Fibroblast of lung (primary cell): Measurements from ENCODE around the gene U2AF2. TPM values are rescaled to one million over a fixed set of nuclear protein-coding genes. Genes with fewer than 3 reads are reported as not detected.

Experiments used
- DNase-seq, 2 donors: peaks; one replicate each; pipeline versions ENCODE4 v3.0.0 to v3.0.0-alpha.2; 2010; ENCODE audit warnings: low read depth in 2 of 2
- H2AFZ ChIP-seq: 2 replicates; pipeline ENCODE4 v1.5.1; 2012; ENCODE audit warnings: low read length, control low read depth, inconsistent platforms
- H3K27ac ChIP-seq: 2 replicates; pipeline ENCODE4 v1.5.1; 2011; ENCODE audit warnings: low read length, control low read depth; ENCODE audit not compliant: insufficient read depth
- H3K27me3 ChIP-seq: 2 replicates; pipeline ENCODE4 v1.5.1; 2011; ENCODE audit warnings: mild to moderate bottlenecking, low read length; ENCODE audit not compliant: control insufficient read depth, insufficient read depth
- H3K36me3 ChIP-seq: 2 replicates; pipeline ENCODE4 v1.5.1; 2011; ENCODE audit warnings: low read length; ENCODE audit not compliant: control insufficient read depth, insufficient read depth
- H3K4me1 ChIP-seq: 2 replicates; pipeline ENCODE4 v1.5.1; 2011; ENCODE audit warnings: low read length; ENCODE audit not compliant: control insufficient read depth, insufficient read depth; ENCODE audit errors: extremely low read depth
- H3K4me2 ChIP-seq: 2 replicates; pipeline ENCODE4 v1.5.1; 2011; ENCODE audit warnings: low read length, control low read depth; ENCODE audit not compliant: insufficient read depth; ENCODE audit errors: extremely low read depth
- H3K4me3 ChIP-seq, 4 experiments: fragments of 200-600 bp in 1 of 4; sonication (generic) in 1 of 4; replicated peaks in 1 of 4; 2 replicates each; pipeline ENCODE4 v1.5.1; 2011 to 2016; ENCODE audit warnings: low read length in 4 of 4, low read depth in 3 of 4, mild to moderate bottlenecking in 3 of 4, control low read depth in 2 of 4, inconsistent platforms in 1 of 4, mixed read lengths in 1 of 4; ENCODE audit not compliant: insufficient read depth in 1 of 4; ENCODE audit errors: control extremely low read depth in 1 of 4
- H3K79me2 ChIP-seq: 2 replicates; pipeline ENCODE4 v1.5.1; 2012; ENCODE audit warnings: mild to moderate bottlenecking, low read length, inconsistent platforms; ENCODE audit not compliant: control insufficient read depth, insufficient read depth
- H3K9ac ChIP-seq: 2 replicates; pipeline ENCODE4 v1.5.1; 2011; ENCODE audit warnings: mild to moderate bottlenecking, low read length, control low read depth; ENCODE audit not compliant: insufficient read depth
- H3K9me3 ChIP-seq: 2 replicates; pipeline ENCODE4 v1.5.1; 2012; ENCODE audit warnings: low read depth, low read length; ENCODE audit not compliant: control insufficient read depth, insufficient read depth
- H4K20me1 ChIP-seq: 2 replicates; pipeline ENCODE4 v1.5.1; 2011; ENCODE audit warnings: low read length; ENCODE audit not compliant: control insufficient read depth, insufficient read depth; ENCODE audit errors: extremely low read depth
- CTCF ChIP-seq, 2 donors: IDR thresholded peaks in 1 of 2; conservative IDR thresholded peaks in 1 of 2; 1 replicate in 1 of 2; 2 replicates in 1 of 2; pipeline ENCODE4 v1.5.1; 2011 to 2012; ENCODE audit warnings: low read length in 2 of 2, control low read depth in 1 of 2, inconsistent platforms in 1 of 2, low read depth in 1 of 2, mild to moderate bottlenecking in 1 of 2
- EZH2 ChIP-seq: IDR thresholded peaks from 2 replicates; pipeline ENCODE4 v1.5.1; 2012; ENCODE audit warnings: low read length, control low read depth, mild to moderate bottlenecking; ENCODE audit errors: missing control alignments
- polyA plus RNA-seq, 2 donors: library from polyadenylated mRNA; depleted of rRNA in 1 of 2; stranded (reverse) in 1 of 2; unstranded in 1 of 2; fragments of >200 nt; gene quantifications; 2 replicates each; pipeline ENCODE4 v1.2.1, GENCODE V29; 2011 to 2012; ENCODE audit warnings: missing spikeins in 1 of 2
- total RNA-seq: library from RNA; depleted of rRNA; stranded (reverse); fragments of >200 nt; gene quantifications from 2 replicates; pipeline ENCODE4 v1.2.1, GENCODE V29; 2014

U2AF2 gene
- total and polyA plus RNA-seq, 2 donors (not counting 1 experiment from before 2014, with no cell fraction given), result 53.5 to 84.1 TPM

DNA sequence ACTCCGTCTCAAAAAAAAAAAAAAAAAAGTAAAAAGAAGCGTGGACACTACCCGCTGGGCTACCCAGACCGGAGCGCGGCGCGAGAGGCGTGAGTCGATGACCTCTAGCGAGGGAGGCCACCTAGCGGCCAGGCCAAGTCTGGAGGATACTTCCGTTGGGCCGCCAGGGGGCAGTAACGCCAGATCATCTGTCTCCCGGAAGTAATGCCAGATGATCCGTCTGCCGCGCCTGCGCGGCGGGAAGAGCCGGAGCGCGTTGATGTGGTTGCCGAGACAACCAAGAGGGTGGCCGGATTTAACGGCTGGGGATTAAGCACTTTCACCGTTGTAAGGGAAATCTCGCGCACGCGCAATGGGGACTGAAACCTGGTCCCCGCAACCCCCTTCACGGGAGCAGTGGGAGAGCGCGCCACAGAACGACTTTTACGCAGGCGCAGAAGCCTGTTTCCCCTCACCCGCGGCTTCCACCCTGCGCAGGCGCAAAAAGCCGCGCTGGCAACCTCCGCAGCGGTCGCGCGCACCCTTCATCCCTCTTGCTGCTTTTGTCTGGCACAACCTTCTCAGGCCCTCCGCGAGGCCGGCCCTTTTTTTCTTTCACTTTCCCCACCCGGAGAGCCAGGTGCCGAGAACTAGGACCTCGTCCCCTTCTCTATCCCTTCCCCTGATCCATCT lies 1.0 kb upstream of the U2AF2 start:
- peak overlapping the region; percentile 71 for H2AFZ ChIP-seq
- H3K79me2 ChIP-seq, result peaks cover 37% of the 10 kb centered on the region
- H3K9ac ChIP-seq, result peak overlapping the region; percentile 99
- peaks cover 11% of the 10 kb centered on the region for H3K36me3 ChIP-seq
- peaks cover 14% of the 10 kb centered on the region for H3K4me1 ChIP-seq
- H3K4me3 ChIP-seq, result peak overlapping the region; percentile 73 to 99 (median 90)
- no peaks in the 10 kb centered on the region for H3K27me3 ChIP-seq
- H3K4me2 ChIP-seq, result peak overlapping the region; percentile 62
- no peaks in the 10 kb centered on the region for H3K9me3 ChIP-seq
- TF ChIP-seq EZH2, result no peak
- peak; percentile 99 for TF ChIP-seq CTCF (conservative IDR thresholded peaks at IDR 0.05 in 1 of 2, IDR thresholded peaks at IDR 0.05 in 1 of 2; ENCODE audit: low read depth in 1 of 2, low read length in 2 of 2)
- peak overlapping the region; percentile 100 for H3K27ac ChIP-seq
- peak; percentile 97 to 99 for DNase-seq
- no peaks in the 10 kb centered on the region for H4K20me1 ChIP-seq

DNA sequence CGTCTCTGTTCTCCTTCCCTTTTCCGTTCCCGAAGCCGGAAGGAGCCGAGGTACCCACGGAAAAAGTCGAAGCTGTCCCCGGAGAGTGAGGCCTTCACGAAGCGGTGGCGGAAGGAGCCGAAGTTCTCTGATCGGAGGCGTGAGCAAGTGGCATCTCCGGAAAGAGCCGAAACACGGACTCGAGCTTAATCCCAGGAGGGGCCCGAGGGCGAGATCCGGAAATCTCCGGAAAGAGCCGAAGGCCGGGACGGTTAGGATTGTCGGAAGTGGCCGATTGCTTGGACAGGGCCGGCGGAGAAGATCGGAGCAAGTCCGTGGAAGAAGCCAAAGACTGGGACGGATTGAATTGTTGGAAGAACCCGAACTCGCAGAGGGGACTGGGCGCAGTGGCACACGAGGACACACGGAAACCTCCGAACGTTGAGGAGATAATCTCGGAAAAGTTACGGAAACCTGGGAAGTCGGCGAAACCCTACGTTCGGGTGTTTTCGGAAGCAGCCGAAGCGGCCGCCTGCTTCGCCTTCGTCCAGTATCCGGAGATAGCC lies 440 bp upstream of the U2AF2 start:
- H3K79me2 ChIP-seq, result peaks cover 43% of the 10 kb centered on the region
- H3K4me3 ChIP-seq, result peak overlapping the region; percentile 73 to 99 (median 90)
- no peaks in the 10 kb centered on the region for H3K27me3 ChIP-seq
- H2AFZ ChIP-seq, result peak overlapping the region; percentile 98
- TF ChIP-seq CTCF (conservative IDR thresholded peaks at IDR 0.05 in 1 of 2, IDR thresholded peaks at IDR 0.05 in 1 of 2; ENCODE audit: low read depth in 1 of 2, low read length in 2 of 2), result no peak
- no peak for TF ChIP-seq EZH2
- H4K20me1 ChIP-seq, result no peaks in the 10 kb centered on the region
- peak overlapping the region; percentile 100 for H3K27ac ChIP-seq
- peak; percentile 97 to 100 for DNase-seq
- peak overlapping the region; percentile 99 for H3K9ac ChIP-seq
- peak overlapping the region; percentile 96 for H3K4me2 ChIP-seq
- no peaks in the 10 kb centered on the region for H3K9me3 ChIP-seq
- peaks cover 14% of the 10 kb centered on the region for H3K4me1 ChIP-seq
- H3K36me3 ChIP-seq, result peaks cover 13% of the 10 kb centered on the region

DNA sequence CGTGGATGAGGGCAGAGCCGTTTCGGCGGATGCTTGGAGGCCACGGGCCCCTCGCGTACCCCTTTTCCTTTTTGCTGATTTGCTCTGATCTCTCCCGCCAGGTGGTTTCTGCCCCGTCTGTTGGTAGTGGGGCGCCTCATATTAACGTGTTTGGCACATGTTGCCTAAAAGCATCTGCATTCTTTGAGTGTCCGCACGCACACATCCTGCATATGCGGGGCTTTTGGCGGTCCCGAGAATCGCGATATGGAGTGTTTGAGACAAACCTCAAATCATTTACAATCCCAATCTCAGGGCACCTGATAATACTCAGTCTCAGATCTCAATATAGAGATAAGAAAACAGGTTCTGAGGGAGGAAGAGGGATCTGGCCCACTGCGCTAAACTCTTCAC lies 809 bp downstream of the U2AF2 start:
- DNase-seq, result no peak
- Histone ChIP-seq H3K27ac (peak overlapping the region; percentile 100), H3K4me3 (peak overlapping the region; percentile 73 to 95 (median 83)), H3K36me3 (peaks cover 16% of the 10 kb centered on the region), H3K79me2 (peaks cover 56% of the 10 kb centered on the region), H3K4me2 (peak overlapping the region; percentile 97), H3K4me1 (peaks cover 14% of the 10 kb centered on the region), H3K9ac (peak overlapping the region; percentile 100), H4K20me1 (no peaks in the 10 kb centered on the region), H3K27me3 (no peaks in the 10 kb centered on the region), H2AFZ (no peak overlapping the region), H3K9me3 (no peaks in the 10 kb centered on the region)
- TF ChIP-seq CTCF (conservative IDR thresholded peaks at IDR 0.05 in 1 of 2, IDR thresholded peaks at IDR 0.05 in 1 of 2; ENCODE audit: low read depth in 1 of 2, low read length in 2 of 2) (no peak), EZH2 (no peak)
